GM23248 (cell line): ENCODE measurements around the gene METTL9.

Experiments
- EZH2 ChIP-seq: fragments of 200-600 bp; sonication (generic); IDR thresholded peaks from 2 replicates; pipeline ENCODE4 v1.6.1; 2018; ENCODE audit warnings: antibody characterized with exemption, mild to moderate bottlenecking; ENCODE audit not compliant: insufficient read depth, poor library complexity, severe bottlenecking
- EZH2phosphoT487 ChIP-seq: fragments of 200-600 bp; sonication (generic); IDR thresholded peaks from 2 replicates; pipeline ENCODE4 v1.6.1; 2018; ENCODE audit warnings: antibody characterized with exemption, moderate library complexity, mild to moderate bottlenecking, low read depth; ENCODE audit not compliant: insufficient read depth

GRCh38 chr16:21642861-21643260, 43.5 kb downstream of the METTL9 start:
- TF ChIP-seq EZH2phosphoT487 (no peak), EZH2 (no peak)
